Measurements from ENCODE around the gene PNMA6A. TPM values are rescaled to one million over a fixed set of nuclear protein-coding genes. Genes with fewer than 3 reads are reported as not detected.
"Not testable (repeated sequence)": the region's sequence is repeated elsewhere in the genome, so short reads cannot be mapped to it uniquely, and the experiment has no call there.

Gene PNMA6A
- total RNA-seq, 1 donor from 2014 or later = 0.87 TPM

DNA sequence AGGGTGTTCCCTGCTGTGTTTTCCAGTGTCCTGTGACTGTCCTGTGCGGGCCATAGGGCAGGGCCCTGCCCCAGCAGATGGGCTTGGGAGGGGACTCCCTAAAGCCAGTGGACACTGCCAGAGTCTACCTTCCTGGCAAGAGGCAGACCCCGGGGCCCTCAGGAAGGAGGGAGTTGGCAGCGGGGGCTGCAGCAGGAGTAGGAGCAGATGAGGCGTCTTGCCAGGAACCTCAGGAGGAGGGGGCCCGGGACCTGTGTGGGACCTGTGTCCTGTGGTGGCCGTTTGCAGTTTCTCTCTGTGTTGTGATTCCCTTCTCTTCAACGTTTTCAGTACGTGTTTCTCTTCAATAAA is 12.2 kb upstream of the PNMA6A start:
- no peaks in the 10 kb centered on the region for H3K36me3 ChIP-seq
- no peak for DNase-seq
- no peak for ATAC-seq
- H3K27me3 ChIP-seq = peaks cover 8% of the 10 kb centered on the region
- intact Hi-C loops (cut with DNase I) = no loop called here
- TF ChIP-seq CTCF (IDR thresholded peaks at IDR 0.05) = no peak
- H3K4me1 ChIP-seq = no peaks in the 10 kb centered on the region
- H3K9me3 ChIP-seq = no peaks in the 10 kb centered on the region
- H3K4me3 ChIP-seq = no peak overlapping the region
- no peak overlapping the region for H3K27ac ChIP-seq

DNA sequence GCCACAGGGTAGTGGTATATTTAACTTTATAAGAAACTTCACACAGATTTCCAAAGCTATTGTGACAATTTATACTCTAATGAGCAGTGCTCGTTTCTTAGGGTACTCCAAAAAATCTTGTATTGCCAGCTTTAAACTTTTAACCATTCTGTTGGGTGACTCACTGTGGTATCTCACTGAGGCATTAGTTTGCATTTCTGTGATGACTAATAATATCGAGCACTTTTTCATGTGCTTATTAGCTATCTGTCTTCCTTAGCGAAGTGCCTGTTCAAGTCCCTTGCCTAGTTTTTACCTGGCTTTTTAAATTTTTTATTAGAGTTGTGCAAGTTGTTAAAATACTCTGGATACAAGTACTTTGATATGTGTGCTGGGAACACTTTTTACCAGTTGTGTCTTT is 10.5 kb upstream of the PNMA6A start:
- no peak overlapping the region for H3K4me3 ChIP-seq
- H3K9me3 ChIP-seq = no peaks in the 10 kb centered on the region
- intact Hi-C loops (cut with DNase I) = no loop called here
- no peak for ATAC-seq
- no peak overlapping the region for H3K27ac ChIP-seq
- H3K27me3 ChIP-seq = peaks cover 8% of the 10 kb centered on the region
- H3K36me3 ChIP-seq = no peaks in the 10 kb centered on the region
- no peak for TF ChIP-seq CTCF (IDR thresholded peaks at IDR 0.05)
- H3K4me1 ChIP-seq = no peaks in the 10 kb centered on the region
- no peak for DNase-seq

DNA sequence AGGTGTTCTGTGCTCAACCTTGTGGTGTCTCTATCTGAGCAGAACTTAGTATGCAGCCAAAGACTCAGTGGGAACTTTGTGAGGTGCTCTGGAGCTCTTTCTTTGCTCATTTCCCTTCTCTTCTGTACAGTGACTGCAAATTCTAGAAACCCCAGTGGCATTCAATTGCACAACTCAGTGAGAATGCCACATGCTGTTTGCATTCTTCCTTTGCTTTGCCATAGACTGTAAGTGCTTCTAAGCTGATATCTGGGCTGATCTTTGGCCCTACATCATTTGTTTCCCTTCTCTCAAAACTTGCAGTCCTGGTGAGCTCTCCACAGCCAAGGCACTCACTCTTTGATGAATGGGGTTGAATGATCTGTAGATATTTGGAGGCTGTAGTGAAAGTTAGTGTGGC is 8.9 kb upstream of the PNMA6A start:
- ATAC-seq (no peak), DNase-seq (no peak)
- Histone ChIP-seq H3K27ac (no peak overlapping the region), H3K9me3 (no peaks in the 10 kb centered on the region), H3K36me3 (no peaks in the 10 kb centered on the region), H3K4me1 (no peaks in the 10 kb centered on the region), H3K4me3 (no peak overlapping the region), H3K27me3 (no peaks in the 10 kb centered on the region)
- intact Hi-C loops (cut with DNase I) = no loop called here
- no peak for TF ChIP-seq CTCF (IDR thresholded peaks at IDR 0.05)

DNA sequence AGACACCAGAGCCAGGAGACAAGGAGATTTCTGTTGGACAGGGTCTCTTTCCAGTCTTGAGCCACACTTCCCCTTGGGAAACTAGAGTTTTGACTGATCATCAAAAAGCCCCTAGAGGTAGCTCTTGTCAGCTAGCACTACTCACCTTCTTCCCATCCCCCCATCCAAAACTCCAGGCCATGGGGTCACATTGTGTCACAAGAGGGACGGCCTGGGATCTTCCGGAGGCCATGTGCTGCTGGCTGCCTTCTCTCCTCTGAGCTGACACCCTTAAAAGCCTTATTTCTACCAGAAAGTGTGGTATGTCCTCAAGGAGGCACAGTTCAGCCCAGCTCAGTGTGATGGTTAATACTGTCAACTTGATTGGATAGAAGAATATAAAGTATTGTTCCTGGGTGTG is 8.2 kb upstream of the PNMA6A start:
- no peak for TF ChIP-seq CTCF (IDR thresholded peaks at IDR 0.05)
- intact Hi-C loops (cut with DNase I) = no loop called here
- Histone ChIP-seq H3K36me3 (no peaks in the 10 kb centered on the region), H3K27me3 (no peaks in the 10 kb centered on the region), H3K27ac (no peak overlapping the region), H3K4me1 (no peaks in the 10 kb centered on the region), H3K4me3 (no peak overlapping the region), H3K9me3 (no peaks in the 10 kb centered on the region)
- DNase-seq = no peak
- ATAC-seq = no peak

DNA sequence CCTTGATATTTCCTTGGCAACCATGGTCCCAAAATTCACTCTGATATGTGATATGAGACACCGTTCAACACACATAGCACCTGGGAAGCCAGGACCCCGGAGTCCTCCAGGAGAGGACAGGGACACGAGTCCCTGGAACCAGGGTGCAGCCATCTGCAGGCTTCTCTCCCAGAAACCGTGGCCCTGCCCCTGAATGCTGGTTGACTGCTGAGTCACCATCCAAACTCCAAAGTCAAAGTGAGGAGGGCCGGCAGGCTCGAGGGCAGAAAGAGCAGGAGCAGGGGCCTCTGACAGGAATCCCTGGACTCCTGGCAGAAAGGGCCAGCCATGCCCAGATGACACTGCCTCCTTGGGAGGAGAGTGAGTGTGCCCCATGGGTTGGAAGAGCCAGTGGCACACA is 6.9 kb upstream of the PNMA6A start:
- Histone ChIP-seq H3K36me3 (no peaks in the 10 kb centered on the region), H3K27ac (no peak overlapping the region), H3K4me1 (no peaks in the 10 kb centered on the region), H3K4me3 (no peak overlapping the region), H3K27me3 (no peaks in the 10 kb centered on the region), H3K9me3 (no peaks in the 10 kb centered on the region)
- no peak for TF ChIP-seq CTCF (IDR thresholded peaks at IDR 0.05)
- ATAC-seq (no peak), DNase-seq (no peak)
- intact Hi-C loops (cut with DNase I) = no loop called here

DNA sequence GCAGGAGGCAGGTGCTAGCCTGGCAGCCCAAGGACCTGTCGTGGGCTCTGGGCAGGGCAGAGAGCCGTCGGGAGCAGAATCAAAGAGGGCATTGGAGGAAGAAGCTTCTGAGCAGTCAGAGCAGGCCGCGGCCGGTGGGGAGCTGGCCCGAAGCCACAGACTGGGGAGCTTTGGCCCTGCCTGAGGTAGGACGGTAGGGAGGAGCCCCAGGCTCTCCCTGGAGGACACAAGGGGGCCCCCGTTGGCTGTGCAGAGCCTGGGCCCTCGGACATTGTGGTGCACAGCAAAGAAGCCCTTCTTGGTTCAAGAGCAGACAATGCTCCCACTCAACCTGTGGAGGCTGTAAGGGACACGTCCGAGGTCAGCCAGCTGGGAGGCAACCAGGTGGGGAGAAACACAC is 5.9 kb upstream of the PNMA6A start:
- H3K4me1 ChIP-seq; H3K27ac ChIP-seq; H3K4me3 ChIP-seq; DNase-seq; H3K27me3 ChIP-seq; H3K9me3 ChIP-seq; ATAC-seq; H3K36me3 ChIP-seq; intact Hi-C loops (cut with DNase I): not testable (repeated sequence)

DNA sequence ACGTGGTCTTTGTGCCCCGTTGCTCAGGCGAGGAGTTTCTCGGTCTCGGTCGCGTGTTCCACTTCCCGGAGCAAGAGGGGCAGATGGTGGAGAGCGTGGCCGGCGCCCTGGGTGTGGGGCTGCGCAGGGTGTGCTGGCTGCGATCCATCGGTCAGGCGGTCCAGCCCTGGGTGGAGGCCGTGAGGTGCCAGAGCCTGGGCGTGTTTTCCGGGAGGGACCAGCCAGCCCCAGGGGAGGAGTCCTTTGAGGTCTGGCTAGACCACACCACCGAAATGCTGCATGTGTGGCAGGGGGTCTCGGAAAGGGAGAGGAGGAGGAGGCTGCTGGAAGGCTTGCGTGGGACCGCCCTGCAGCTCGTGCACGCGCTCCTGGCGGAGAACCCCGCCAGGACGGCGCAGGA is 1.1 kb downstream of the PNMA6A start:
- H3K4me1 ChIP-seq; H3K4me3 ChIP-seq; H3K9me3 ChIP-seq; H3K27me3 ChIP-seq; H3K27ac ChIP-seq; ATAC-seq; intact Hi-C loops (cut with DNase I); H3K36me3 ChIP-seq; DNase-seq: not testable (repeated sequence)
